Tongue (tissue), 2 donors: ENCODE results near the gene SNX6. TPM values are rescaled to one million over a fixed set of nuclear protein-coding genes. Genes with fewer than 3 reads are reported as not detected.
"Not testable (repeated sequence)": the region's sequence is repeated elsewhere in the genome, so short reads cannot be mapped to it uniquely, and the experiment has no call there.

Experiments
- DNase-seq: peaks from one replicate; pipeline ENCODE4 v3.0.0-alpha.2; 2015
- total RNA-seq: library from RNA; depleted of rRNA; stranded (reverse); fragments of >200 nt; gene quantifications from one replicate; pipeline ENCODE4 v1.2.3, GENCODE V29; 2014

The SNX6 gene
- total RNA-seq, 1 donor from 2014 or later: 157 TPM

DNA sequence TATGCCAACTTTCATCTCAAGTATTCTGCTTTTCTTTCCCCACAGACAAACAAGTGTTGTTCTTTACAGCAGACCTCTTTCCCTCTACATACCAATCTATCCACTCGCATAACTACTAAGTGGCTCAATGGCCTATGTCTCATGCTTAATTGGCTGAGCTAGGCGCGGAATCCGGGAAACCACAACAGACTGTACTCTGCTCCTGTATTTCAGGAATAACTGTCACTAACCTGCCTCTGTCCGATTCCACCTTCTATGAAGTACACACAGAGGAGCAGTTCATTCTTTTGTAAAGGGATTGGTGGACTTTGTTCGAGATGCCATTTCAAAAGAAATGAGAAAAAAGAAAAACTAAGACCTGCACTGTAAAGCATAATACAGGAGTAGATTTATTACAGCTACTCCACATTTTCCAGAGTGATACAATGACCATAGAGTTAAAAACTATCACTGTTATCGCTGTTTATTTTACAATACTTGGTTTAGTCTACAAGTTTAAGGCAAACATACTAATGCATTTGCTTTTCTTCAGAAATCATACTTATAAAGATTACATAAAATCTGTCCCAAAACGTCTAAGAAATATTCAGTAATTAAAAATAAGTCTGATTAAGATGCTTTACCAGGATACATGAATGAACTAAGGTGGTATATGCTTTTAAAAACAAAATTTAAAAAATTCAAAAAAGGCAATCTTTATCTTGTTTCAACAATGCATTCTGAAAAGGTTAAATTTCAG is 67.7 kb downstream of the SNX6 start:
- DNase-seq: not testable (repeated sequence)

- DNase-seq: not testable (repeated sequence)
These were observed 73.5 kb downstream of the SNX6 start for GRCh38 chr14:34556498-34556829.

- DNase-seq: not testable (repeated sequence)
These were observed 74.1 kb downstream of the SNX6 start for GRCh38 chr14:34555583-34556497.

GRCh38 chr14:34554540-34555250 is 75.3 kb downstream of the SNX6 start:
- DNase-seq: peak; percentile 18

GRCh38 chr14:34549276-34549966 is 80.5 kb downstream of the SNX6 start:
- not testable (repeated sequence) for DNase-seq

GRCh38 chr14:34548472-34548981 is 81.4 kb downstream of the SNX6 start:
- no peak for DNase-seq

DNA sequence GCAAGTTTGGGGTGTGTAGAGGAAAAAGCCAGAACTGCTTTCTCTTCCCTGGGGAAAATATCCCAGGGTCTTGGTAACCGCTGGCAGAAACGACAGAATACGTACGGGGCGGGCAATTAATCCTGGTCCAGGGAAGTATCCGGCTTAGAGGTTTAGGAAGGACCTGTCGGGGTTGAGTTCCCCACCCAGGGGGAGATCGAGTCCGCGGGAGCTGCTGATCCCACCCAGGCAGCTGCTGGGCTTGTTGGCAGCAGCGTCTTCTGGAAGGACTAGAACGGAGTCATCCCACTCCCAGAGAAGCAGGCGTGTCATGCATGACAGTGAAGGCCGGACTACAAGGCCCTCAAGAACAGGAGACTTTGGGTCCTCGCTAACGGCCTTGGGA is 82.8 kb downstream of the SNX6 start:
- not testable (repeated sequence) for DNase-seq

DNA sequence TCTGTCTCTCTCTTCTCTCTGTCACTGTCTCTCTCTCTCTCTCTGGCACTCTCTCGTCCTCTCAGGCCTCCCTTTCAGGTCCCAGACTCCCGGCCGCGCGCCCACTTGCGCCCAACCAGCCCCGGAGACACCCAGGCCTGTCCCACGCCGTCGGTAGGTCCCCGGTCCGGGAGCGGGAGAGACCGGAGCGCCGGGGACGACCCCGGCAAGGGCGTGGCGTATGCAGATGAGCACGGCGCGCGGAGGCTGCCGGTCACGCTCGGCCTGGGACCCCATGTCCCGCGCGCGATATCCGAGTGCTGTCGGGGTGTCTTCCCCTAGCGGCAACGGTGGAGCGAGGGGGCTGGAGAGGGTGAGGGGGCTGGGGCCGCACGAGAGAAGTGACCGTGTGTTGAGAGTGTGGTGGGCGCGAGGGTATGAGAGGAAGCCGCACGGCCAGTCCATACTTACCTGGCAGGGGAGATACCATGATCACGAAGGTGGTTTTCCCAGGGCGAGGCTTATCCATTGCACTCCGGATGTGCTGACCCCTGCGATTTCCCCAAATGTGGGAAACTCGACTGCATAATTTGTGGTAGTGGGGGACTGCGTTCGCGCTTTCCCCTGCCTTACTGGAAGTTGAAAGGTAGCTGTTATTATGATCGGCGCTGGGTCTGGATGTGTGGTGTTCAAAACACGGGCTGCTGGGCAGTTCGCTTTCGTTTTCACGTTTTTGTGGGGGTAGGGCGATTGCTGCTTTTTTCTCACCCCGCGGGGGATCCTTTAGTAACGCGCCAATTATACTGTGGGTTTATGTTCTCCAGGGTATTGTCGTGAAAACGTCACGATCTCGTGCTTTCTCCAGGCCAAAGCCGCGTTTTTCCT is 83.4 kb downstream of the SNX6 start:
- not testable (repeated sequence) for DNase-seq

DNA sequence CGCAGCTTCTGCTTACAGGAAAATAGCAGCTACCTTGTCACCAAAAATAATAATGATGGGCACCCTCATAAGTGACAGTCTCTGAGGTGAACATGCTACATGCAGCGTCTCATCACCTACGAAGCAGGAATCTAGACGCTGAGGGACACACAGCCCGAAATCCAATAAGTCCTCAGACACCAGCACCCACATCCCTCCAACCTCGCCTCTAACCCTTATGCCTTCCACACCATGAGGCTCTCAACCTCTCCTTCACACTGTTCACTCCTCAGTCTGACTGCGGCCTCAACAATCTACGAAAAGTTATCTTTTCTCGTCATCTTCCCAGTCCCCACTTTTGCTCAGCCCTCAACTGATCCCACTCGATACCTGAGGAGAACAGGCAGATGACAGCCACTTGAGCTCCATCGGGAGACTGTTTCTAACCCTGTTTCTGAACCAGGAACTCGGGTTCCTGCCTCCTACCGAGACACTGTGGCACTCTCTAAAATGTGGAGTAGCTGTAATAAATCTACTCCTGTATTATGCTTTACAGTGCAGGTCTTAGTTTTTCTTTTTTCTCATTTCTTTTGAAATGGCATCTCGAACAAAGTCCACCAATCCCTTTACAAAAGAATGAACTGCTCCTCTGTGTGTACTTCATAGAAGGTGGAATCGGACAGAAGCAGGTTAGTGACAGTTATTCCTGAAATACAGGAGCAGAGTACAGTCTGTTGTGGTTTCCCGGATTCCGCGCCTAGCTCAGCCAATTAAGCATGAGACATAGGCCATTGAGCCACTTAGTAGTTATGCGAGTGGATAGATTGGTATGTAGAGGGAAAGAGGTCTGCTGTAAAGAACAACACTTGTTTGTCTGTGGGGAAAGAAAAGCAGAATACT is 89.5 kb downstream of the SNX6 start:
- DNase-seq: not testable (repeated sequence)

GRCh38 chr14:34539407-34540180 is 90.4 kb downstream of the SNX6 start, which contains the start of gene EAPP:
Gene EAPP (minus strand): TSS chr14:34539701. CDS start chr14:34539628, 73 bp downstream.
- peak; percentile 99 for DNase-seq

DNA sequence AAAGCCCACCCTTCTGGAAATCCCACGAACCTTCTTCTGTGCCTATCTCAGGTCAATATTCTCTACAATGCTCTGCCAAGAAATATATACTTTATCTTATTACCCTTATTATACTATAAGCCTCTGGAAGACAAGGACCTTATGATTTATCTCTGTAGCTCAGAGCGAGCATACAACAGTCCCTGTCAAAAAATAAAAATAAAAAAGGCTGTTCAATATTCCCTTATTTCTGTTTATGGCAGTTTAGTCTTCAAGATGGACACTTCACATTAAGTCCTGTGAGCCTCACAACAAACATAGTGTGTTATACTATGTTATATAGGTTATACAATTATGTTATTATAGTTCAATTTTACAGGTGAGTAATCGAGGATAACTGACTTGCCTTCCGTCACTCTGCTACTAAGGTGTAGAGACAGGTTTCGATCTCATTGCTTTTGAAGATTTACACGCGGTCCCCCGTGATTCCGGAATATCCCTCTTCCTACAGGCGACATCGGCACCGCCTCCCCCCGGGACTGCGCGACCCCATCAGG is 91.0 kb downstream of the SNX6 start:
- no peak for DNase-seq

GRCh38 chr14:34538096-34538495 is 91.9 kb downstream of the SNX6 start:
- DNase-seq: not testable (repeated sequence)

DNA sequence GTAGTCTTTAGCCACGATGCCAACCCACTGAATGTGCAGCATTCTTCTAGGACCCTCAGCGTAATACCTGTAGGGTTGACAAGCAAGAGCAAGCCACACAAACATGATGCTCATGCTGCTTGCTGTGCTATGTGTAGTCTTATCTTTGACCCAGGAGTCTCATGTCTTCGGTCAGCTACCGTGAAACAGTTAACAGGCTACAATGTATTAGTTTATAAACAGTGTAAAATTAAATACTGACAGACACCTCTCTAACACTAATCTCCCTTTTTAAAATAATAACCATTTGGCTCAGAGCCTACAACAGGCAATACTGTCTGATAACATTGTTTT is 92.3 kb downstream of the SNX6 start:
- DNase-seq: no peak

DNA sequence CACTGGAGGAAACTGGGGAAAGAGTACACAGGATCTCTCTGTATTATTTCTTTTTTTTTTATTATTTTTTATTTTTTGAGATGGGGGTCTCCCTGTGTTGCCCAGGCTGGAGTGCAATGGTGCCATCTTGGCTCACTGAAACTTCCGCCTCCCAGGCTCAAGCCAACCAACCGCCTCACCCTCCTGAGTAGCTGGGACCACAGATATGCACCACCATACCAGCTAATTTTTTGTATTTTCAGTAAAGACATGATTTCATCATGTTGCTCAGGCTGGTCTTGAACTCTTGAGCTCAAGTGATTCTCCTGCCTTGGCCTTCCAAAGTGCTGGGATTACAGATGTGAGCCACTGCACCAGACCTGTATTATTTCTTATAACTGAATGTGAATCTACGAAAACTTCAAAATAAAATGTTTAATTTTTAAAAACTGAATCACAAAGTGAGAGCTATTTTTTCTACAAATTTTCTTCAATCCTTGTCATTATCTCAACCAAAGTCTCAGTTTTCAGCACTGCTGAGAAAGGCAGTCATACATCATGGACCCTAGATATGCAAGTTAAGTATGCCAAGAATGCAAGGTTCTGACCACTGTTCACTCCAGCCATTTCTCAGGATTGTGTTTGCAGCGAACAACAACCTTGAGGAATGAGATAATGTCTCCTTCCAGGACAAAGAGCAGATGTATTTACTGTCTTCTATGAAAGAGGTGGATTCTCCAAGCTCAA is 92.8 kb downstream of the SNX6 start:
- DNase-seq: no peak

DNA sequence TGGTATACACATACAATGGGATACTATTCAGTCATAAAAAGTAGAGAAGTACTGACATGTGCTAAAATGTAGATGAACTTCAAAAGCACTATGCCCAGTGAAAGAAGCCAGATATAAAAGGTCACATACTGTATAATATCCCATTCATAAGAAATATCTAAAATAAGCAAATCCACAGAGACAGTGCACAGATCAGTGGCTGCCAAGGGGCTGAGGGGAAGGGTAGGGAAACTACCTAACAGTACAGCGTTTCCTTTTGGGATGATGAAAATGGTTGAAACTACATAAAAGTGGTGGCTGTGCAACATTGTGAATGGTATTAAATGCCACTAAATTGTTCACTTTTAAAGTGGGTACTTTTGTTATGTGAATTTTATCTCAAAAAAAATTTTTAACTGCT is 102.4 kb downstream of the SNX6 start:
- DNase-seq: no peak

DNA sequence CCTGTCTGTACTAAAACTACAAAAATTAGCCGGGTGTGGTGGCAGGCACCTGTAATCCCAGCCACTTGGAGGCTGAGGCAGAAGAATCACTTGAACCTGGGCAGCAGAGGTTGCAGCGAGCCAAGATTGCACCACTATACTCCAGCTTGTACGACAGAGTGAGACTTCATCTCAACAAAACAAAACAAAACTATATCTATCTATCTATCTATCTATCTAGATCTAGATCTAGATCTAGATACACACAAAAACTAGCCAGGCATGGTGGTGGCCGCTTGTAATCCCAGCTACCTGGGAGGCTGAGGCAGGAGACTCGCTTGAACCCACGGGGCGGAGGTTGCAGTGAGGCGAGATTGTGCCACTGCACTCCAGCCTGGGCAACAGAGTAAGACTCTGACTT is 105.7 kb downstream of the SNX6 start:
- DNase-seq: not testable (repeated sequence)

DNA sequence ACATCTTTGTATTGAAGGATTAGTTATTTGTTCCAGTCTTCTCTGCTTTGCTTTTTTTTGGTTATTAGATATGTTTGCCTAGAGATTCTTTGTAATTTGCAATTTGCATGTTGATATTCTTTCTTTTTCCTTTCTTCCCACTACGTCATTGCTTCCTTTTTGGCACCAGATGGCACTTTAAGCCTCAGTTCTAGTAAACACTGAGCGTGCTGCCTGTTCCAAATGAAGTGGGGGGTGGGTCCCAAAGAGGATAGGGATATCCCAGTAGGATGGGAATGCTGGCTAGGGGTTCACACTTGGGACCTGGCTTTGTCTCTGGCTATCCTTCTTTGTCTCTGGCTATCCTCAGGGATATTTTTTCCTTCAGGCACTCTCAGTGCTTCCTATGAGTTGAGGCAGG is 107.5 kb downstream of the SNX6 start:
- DNase-seq: no peak

GRCh38 chr14:34521071-34521470 is 108.9 kb downstream of the SNX6 start:
- not testable (repeated sequence) for DNase-seq
